G401 (cell line): ENCODE measurements around the gene RPL13. TPM values are rescaled to one million over a fixed set of nuclear protein-coding genes. Genes with fewer than 3 reads are reported as not detected.

ENCODE experiments used
- DNase-seq: peaks from one replicate; pipeline ENCODE4 v3.0.0-alpha.2; 2015; ENCODE audit warnings: low spot score
- in situ Hi-C: cut with HindIII; loops from 2 replicates; pipeline ENCODE4 v1.10.0; 2016; ENCODE audit warnings: low sequenced_read_pairs, mixed read lengths
- total RNA-seq: library from RNA; depleted of rRNA; stranded (reverse); fragments of >200 nt; shearing (Covaris generic); gene quantifications from 2 replicates; pipeline ENCODE4 v1.2.3, GENCODE V29; 2014; rRNA removed

RPL13 gene
- 5,258 and 7,265 TPM in 2 replicates for total RNA-seq

GRCh38 chr16:89560378-89561141, at the start of gene RPL13:
Gene RPL13, plus strand, starts transcription at chr16:89560682. Its CDS starts 278 bp downstream, at chr16:89560960.
- in situ Hi-C loops, result no loop called here
- DNase-seq, result peak; percentile 93

DNA sequence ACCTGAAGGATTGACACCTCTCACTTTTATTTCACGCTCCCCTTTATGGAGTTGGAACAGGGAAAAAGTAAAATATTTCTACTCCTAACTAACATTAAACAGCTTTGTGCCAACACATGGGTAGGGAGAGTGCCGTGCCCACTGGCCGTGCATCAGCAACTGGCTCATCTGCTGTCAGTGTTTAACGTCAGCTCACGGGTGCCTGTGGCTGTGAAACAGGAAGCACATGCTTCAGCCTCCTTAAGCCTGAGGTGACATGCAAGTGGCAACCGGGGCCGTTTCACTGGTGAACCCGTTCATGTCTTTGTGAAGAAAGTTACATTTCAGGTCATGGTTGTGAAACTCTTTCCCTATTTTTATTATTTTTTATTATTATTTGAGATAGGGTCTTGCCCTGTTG, 49.1 kb upstream of the RPL13 start:
- no peak for DNase-seq
- in situ Hi-C loops, result no loop called here

DNA sequence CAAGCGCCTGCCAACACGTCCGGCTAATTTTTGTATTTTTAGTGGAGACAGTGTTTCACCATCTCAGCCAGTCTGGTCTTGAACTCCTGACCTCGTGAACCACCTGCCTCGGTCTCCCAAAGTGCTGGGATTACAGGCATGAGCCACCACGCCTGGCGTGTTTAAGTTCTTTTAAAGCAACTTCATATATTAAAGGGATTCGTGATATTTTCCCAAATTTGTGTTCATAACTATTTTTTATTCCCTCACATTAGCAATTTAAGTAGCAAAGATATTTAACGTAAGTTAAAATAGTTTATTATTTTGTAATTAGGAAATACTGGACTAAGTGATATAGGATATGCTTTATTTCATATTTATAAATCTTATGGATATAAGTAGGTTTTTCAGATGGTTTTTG, 48.0 kb upstream of the RPL13 start:
- in situ Hi-C loops, result no loop called here

GRCh38 chr16:89517128-89517527, 43.4 kb upstream of the RPL13 start:
- in situ Hi-C loops, result no loop called here

More for the DNA sequence above, 48.0 kb upstream of the RPL13 start:
- no peak for DNase-seq

GRCh38 chr16:89519881-89520280, 40.6 kb upstream of the RPL13 start:
- in situ Hi-C loops, result no loop called here

More at GRCh38 chr16:89517128-89517527, 43.4 kb upstream of the RPL13 start:
- DNase-seq, result no peak

DNA sequence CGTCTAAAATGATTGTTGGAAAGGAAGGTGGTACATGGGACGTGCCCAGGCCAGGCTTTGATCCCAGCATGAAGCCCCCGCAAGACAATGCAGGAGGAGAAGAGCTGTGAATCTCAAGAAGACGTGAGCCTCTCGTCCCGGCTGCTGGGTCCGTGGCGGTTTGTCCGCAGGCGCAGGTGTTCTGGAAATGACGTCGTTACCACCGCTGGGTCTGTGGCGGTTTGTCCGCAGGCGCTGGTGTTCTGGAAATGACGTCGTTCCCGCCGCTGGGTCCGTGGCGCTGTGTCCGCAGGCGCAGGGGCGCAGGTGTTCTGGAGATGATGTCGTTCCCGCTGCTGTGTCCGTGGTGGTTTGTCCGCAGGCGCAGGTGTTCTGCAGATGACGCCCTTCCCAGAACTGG, 38.2 kb upstream of the RPL13 start:
- in situ Hi-C loops, result no loop called here
- DNase-seq, result no peak

More at GRCh38 chr16:89519881-89520280, 40.6 kb upstream of the RPL13 start:
- peak; percentile 50 for DNase-seq

- no peak for DNase-seq
- in situ Hi-C loops, result no loop called here
Measured at GRCh38 chr16:89523680-89524344, 36.7 kb upstream of the RPL13 start.

DNA sequence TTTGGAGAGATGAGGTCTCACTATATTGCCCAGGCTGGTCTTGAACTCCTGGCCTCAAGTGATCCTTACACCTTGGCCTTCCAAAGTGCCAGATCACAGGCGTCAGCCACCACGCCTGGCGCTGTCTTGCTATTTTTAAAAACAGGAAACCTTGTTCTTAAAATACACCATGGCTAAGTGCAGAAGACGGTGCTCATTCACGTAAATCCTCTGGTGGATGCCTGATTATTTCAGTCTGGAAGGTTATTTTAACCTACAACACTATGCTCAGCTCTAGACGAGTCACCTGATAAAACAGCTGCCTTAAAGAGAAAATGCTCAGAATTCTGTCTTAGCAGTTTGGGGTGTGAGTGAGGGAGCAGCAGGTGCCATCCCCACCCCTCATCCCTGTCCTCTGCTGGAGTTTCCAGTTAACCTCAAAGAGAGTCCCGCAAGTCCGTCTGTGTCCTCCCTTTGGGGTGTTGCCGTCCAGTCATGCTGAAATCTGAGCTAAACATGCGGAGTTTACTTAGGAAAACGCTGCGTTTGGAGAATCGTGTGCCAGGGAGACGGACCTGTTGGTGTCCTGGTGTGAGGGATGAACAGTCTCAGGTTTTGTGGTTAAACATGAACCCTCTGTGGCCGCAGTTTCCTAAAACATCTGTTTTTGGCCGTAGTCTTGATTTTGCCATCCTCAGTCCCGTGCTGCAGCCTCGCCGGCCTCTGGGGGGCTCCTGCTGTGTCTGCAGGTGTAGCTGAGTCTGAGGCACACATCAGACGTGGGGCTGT, 35.2 kb upstream of the RPL13 start:
- DNase-seq, result no peak
- in situ Hi-C loops, result no loop called here

DNA sequence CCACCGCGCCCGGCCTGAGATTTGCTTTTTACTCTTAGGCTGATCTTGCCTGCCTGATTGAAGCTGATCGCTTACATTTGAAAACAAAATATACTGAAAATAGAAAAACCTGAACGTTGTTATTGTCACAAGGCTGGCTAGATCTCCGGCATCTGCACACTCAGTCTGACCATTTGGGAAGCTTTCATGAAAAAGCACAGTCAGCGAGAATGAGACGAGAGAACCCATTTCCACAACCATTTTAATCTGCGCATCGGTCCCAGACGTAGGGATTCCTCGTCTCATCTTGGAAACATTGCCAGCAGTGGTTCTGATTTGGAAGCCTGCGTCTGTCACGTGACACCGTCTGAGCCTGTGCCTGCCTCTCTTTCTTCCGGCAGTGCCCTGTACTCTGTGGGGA, 31.4 kb upstream of the RPL13 start:
- in situ Hi-C loops, result no loop called here
- DNase-seq, result no peak

GRCh38 chr16:89530401-89531381, 29.8 kb upstream of the RPL13 start:
- DNase-seq, result no peak
- in situ Hi-C loops, result no loop called here

GRCh38 chr16:89531821-89532526, 28.5 kb upstream of the RPL13 start:
- in situ Hi-C loops, result no loop called here
- no peak for DNase-seq

DNA sequence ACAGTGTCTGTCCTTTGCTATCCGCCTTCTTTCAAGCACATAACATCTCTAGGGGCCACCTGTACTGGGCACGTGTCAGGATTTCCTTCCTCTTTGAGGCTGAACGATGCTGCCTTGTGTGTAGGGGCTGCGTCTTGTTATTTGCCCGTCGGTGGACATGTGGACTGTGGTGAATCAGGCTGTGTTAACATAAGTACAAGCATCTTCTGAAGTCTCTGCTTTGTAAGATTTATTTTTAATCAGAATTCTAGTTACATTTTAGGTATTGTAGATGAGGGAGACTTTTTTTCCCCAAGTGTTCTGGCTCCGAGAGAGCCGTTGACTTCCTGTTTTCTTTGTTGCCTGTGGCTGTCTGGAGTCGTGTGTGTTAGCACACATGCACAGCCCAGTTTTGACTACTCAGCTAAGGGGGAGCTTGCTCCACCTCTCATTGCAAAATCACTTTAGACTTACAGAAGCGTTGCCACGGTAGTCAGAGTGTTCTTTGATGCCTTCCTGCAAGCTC, 26.2 kb upstream of the RPL13 start:
- in situ Hi-C loops, result no loop called here
- no peak for DNase-seq

- in situ Hi-C loops, result no loop called here
- DNase-seq, result no peak
Measured at GRCh38 chr16:89536371-89536770, 24.1 kb upstream of the RPL13 start.

GRCh38 chr16:89536886-89537548, 23.5 kb upstream of the RPL13 start:
- in situ Hi-C loops, result no loop called here
- DNase-seq, result no peak

DNA sequence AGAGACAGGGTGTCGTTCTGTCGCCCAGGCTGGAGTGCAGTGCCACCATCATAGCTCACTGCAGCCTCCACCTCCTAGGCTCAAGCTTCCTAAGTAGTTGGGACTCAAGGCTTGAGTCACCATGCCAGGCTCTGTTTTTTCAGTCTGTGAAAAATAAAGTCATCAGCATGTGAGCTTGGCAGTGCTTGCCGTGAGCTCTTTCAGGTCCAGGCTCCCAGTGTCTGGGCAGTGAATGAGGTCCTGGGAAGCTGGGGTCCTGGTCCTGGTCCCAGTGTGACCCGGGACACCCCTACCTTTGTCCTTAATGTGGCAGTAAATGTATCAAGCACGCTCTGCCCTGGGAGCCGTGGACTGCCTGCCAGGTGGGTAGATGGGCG, 22.9 kb upstream of the RPL13 start:
- in situ Hi-C loops, result no loop called here
- no peak for DNase-seq

DNA sequence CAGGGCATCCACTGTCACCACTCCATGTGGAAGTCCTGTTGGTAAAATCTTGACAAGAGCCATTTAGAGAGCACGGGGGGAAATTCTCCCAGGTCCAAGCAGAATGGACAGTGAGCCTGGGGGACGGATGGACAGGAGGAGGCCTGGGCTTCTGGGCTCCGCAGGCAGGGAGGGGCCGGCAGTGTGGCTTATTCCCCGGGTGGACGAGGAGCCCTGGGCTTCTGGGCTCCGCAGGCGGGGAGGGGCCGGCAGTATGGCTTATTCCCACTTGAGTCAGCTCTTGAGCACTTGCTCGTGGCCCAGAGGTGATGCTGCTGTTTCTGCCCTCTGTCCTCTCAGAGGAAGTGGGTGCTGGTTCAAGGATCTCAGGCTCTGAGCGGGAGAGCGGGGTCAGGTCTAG, 22.2 kb upstream of the RPL13 start:
- in situ Hi-C loops, result no loop called here
- no peak for DNase-seq

- no peak for DNase-seq
- in situ Hi-C loops, result no loop called here
Measured at GRCh38 chr16:89540557-89540956, 19.9 kb upstream of the RPL13 start.

DNA sequence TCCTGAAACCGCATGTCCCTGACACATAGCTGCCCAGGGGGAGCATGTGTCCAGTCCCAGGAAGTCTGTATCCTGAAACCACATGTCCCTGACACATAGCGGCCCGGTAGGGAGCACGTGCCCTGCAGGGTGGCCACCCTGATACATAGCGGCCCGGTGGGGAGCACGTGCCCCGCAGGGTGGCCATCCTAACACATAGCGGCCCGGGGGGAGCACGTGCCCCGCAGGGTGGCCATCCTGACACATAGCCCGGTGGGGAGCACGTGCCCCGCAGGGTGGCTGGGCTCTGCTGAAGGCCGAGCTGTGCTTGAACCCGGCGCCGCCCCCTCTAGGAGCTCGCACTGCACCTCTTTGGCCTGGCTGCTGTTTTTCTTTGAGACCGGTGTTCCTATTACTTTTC, 18.7 kb upstream of the RPL13 start:
- DNase-seq, result no peak
- in situ Hi-C loops, result no loop called here
